Measurements from ENCODE around the gene PPARD. TPM values are rescaled to one million over a fixed set of nuclear protein-coding genes. Genes with fewer than 3 reads are reported as not detected.

PPARD gene
- total RNA-seq, 1 experiment from 2014 or later = 13.8 TPM

- DNase-seq (ENCODE audit: low spot score) = no peak
- CTCF ChIA-PET = no interaction called here
- BruUV-seq (replicated peaks) = no TSS peak
Observed at GRCh38 chr6:35392111-35392702, 49.8 kb downstream of the PPARD start.

GRCh38 chr6:35392773-35393672, 50.7 kb downstream of the PPARD start:
- H3K27ac ChIP-seq (ENCODE audit: low read depth, low read length, poor library complexity, severe bottlenecking) = no peak overlapping the region
- intact Hi-C loops (cut with micrococcal nuclease; ENCODE audit: unreplicated experiment) = no loop called here
- H3K9me3 ChIP-seq (ENCODE audit: low read depth, low read length, poor library complexity, severe bottlenecking) = no peaks in the 10 kb centered on the region
- ChIA-PET POLR2A (ENCODE audit: low non-redundant PET) (no interaction called here), CTCF (no interaction called here)
- no peak overlapping the region for H3K4me3 ChIP-seq (ENCODE audit: low read depth, low read length, poor library complexity, severe bottlenecking)
- no TSS peak for BruUV-seq (replicated peaks)
- TF ChIP-seq CTCF (conservative IDR thresholded peaks at IDR 0.05; ENCODE audit: low read depth, low read length) (no peak), EZH2 (IDR thresholded peaks at IDR 0.05; ENCODE audit: borderline replicate concordance, low read depth, low read length, poor library complexity, severe bottlenecking) (no peak)
- no peaks in the 10 kb centered on the region for H3K4me1 ChIP-seq (ENCODE audit: insufficient read depth, low read length, poor library complexity, severe bottlenecking)
- no peak for DNase-seq (ENCODE audit: low spot score)
- H3K27me3 ChIP-seq (replicated peaks; ENCODE audit: insufficient read depth, low read depth, low read length, poor library complexity) = no peaks in the 10 kb centered on the region
- no peaks in the 10 kb centered on the region for H3K36me3 ChIP-seq (ENCODE audit: insufficient read depth, low read length, poor library complexity, severe bottlenecking)

More at GRCh38 chr6:35392111-35392702, 49.8 kb downstream of the PPARD start:
- H3K9me3 ChIP-seq (ENCODE audit: low read depth, low read length, poor library complexity, severe bottlenecking) = no peaks in the 10 kb centered on the region
- no peaks in the 10 kb centered on the region for H3K4me1 ChIP-seq (ENCODE audit: insufficient read depth, low read length, poor library complexity, severe bottlenecking)
- POLR2A ChIA-PET (ENCODE audit: low non-redundant PET) = no interaction called here
- H3K27me3 ChIP-seq (replicated peaks; ENCODE audit: insufficient read depth, low read depth, low read length, poor library complexity) = no peaks in the 10 kb centered on the region
- no peaks in the 10 kb centered on the region for H3K36me3 ChIP-seq (ENCODE audit: insufficient read depth, low read length, poor library complexity, severe bottlenecking)
- intact Hi-C loops (cut with micrococcal nuclease; ENCODE audit: unreplicated experiment) = no loop called here
- TF ChIP-seq EZH2 (IDR thresholded peaks at IDR 0.05; ENCODE audit: borderline replicate concordance, low read depth, low read length, poor library complexity, severe bottlenecking) = no peak
- H3K27ac ChIP-seq (ENCODE audit: low read depth, low read length, poor library complexity, severe bottlenecking) = no peak overlapping the region
- no peak overlapping the region for H3K4me3 ChIP-seq (ENCODE audit: low read depth, low read length, poor library complexity, severe bottlenecking)

GRCh38 chr6:35396991-35397390, 54.6 kb downstream of the PPARD start:
- DNase-seq (ENCODE audit: low spot score) = no peak
- Histone ChIP-seq H3K27me3 (replicated peaks; ENCODE audit: insufficient read depth, low read depth, low read length, poor library complexity) (no peaks in the 10 kb centered on the region), H3K4me1 (ENCODE audit: insufficient read depth, low read length, poor library complexity, severe bottlenecking) (no peaks in the 10 kb centered on the region), H3K4me3 (ENCODE audit: low read depth, low read length, poor library complexity, severe bottlenecking) (no peak overlapping the region), H3K9me3 (ENCODE audit: low read depth, low read length, poor library complexity, severe bottlenecking) (no peaks in the 10 kb centered on the region), H3K36me3 (ENCODE audit: insufficient read depth, low read length, poor library complexity, severe bottlenecking) (no peaks in the 10 kb centered on the region), H3K27ac (ENCODE audit: low read depth, low read length, poor library complexity, severe bottlenecking) (no peak overlapping the region)
- no peak for TF ChIP-seq EZH2 (IDR thresholded peaks at IDR 0.05; ENCODE audit: borderline replicate concordance, low read depth, low read length, poor library complexity, severe bottlenecking)
- no peak for TF ChIP-seq CTCF (conservative IDR thresholded peaks at IDR 0.05; ENCODE audit: low read depth, low read length)
- POLR2A ChIA-PET (ENCODE audit: low non-redundant PET) = no interaction called here
- no TSS peak for BruUV-seq (replicated peaks)
- intact Hi-C loops (cut with micrococcal nuclease; ENCODE audit: unreplicated experiment) = no loop called here
- CTCF ChIA-PET = no interaction called here

Measured in A673 (cell line).